ENCODE data around the gene SH3TC1.

GRCh38 chr4:8150152-8151090 is 48.7 kb upstream of the SH3TC1 start:
- no peak for TF ChIP-seq POLR2A (IDR thresholded peaks at IDR 0.05; ENCODE audit: low read length)
- no peak for TF ChIP-seq GATA1 (IDR thresholded peaks at IDR 0.05; ENCODE audit: low read depth, low read length)

Data from erythroblast (primary cell).